ENCODE measurements around the gene CSF1. TPM values are rescaled to one million over a fixed set of nuclear protein-coding genes. Genes with fewer than 3 reads are reported as not detected.

The CSF1 gene
- total and polyA plus RNA-seq, 2 of the 13 experiments (the other 11 are each of a cell fraction or from before 2014, with no cell fraction given) = 4.6 to 13.3 TPM

GRCh38 chr1:109914587-109915240 lies 4.1 kb downstream of the CSF1 start:
- Histone ChIP-seq H2AFZ (ENCODE audit: low read length) (no peak overlapping the region), H3K4me2 (ENCODE audit: low read depth, low read length) (no peak overlapping the region), H3K9ac (ENCODE audit: insufficient read depth, low read depth, low read length) (no peak overlapping the region), H3K27ac (ENCODE audit: extremely low read length, insufficient read depth, low read length) (no peak overlapping the region), H3K36me3 (replicated peaks in 1 of 2; ENCODE audit: control insufficient read depth in 1 of 2, insufficient read depth in 2 of 2, low read length in 2 of 2) (peaks cover 0 to 26% of the 10 kb centered on the region in 2 experiments; a peak in 3 of 5 replicates), H3K9me3 (ENCODE audit: low read length) (no peaks in the 10 kb centered on the region), H3K79me2 (ENCODE audit: insufficient read depth, low read length) (peaks cover 28% of the 10 kb centered on the region), H3K27me3 (ENCODE audit: control insufficient read depth in 1 of 2, insufficient read depth in 2 of 2, low read length in 2 of 2) (peaks cover 0 to 6% of the 10 kb centered on the region in 2 experiments; a peak in 2 of 5 replicates), H4K20me1 (ENCODE audit: insufficient read depth, low read length) (no peaks in the 10 kb centered on the region), H3K4me1 (ENCODE audit: insufficient read depth, low read length) (peaks cover 58% of the 10 kb centered on the region), H3K4me3 (replicated peaks in 1 of 3; ENCODE audit: insufficient read depth in 1 of 3, low read depth in 2 of 3, low read length in 3 of 3) (no peak overlapping the region)
- CTCF ChIA-PET (ENCODE audit: low intra/inter-chr PET ratio, low total read pairs) = no interaction called here
- no peak for DNase-seq (ENCODE audit: low spot score)
- no peak for FAIRE-seq
- intact Hi-C loops (cut with micrococcal nuclease; ENCODE audit: unreplicated experiment) = loop anchor here (5.0 kb wide), 2 partner anchors 122 to 137 kb away; no protein-coding TSS in a partner anchor
- POLR2A ChIA-PET = no interaction called here
- 92% methylated on average over 2 of the region's 6 CpGs for WGBS (ENCODE audit: low lambda C conversion rate)
- TF ChIP-seq, protein P1, sequence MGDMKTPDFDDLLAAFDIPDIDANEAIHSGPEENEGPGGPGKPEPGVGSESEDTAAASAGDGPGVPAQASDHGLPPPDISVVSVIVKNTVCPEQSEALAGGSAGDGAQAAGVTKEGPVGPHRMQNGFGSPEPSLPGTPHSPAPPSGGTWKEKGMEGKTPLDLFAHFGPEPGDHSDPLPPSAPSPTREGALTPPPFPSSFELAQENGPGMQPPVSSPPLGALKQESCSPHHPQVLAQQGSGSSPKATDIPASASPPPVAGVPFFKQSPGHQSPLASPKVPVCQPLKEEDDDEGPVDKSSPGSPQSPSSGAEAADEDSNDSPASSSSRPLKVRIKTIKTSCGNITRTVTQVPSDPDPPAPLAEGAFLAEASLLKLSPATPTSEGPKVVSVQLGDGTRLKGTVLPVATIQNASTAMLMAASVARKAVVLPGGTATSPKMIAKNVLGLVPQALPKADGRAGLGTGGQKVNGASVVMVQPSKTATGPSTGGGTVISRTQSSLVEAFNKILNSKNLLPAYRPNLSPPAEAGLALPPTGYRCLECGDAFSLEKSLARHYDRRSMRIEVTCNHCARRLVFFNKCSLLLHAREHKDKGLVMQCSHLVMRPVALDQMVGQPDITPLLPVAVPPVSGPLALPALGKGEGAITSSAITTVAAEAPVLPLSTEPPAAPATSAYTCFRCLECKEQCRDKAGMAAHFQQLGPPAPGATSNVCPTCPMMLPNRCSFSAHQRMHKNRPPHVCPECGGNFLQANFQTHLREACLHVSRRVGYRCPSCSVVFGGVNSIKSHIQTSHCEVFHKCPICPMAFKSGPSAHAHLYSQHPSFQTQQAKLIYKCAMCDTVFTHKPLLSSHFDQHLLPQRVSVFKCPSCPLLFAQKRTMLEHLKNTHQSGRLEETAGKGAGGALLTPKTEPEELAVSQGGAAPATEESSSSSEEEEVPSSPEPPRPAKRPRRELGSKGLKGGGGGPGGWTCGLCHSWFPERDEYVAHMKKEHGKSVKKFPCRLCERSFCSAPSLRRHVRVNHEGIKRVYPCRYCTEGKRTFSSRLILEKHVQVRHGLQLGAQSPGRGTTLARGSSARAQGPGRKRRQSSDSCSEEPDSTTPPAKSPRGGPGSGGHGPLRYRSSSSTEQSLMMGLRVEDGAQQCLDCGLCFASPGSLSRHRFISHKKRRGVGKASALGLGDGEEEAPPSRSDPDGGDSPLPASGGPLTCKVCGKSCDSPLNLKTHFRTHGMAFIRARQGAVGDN (CRISPR knock-in tag; IDR thresholded peaks at IDR 0.05) = peak; percentile 38; the same call in 1 of the 2 replicates
- TF ChIP-seq ZNF350 (CRISPR knock-in tag; IDR thresholded peaks at IDR 0.05; ENCODE audit: borderline replicate concordance, low read depth) = no peak
- no peak for ATAC-seq
- in situ Hi-C loops (cut with HindIII; ENCODE audit: extremely low pct_ligation_motif_present, low pct_unique_long_range_greater_than_20kb) = no loop called here
- BruUV-seq (replicated peaks) = no TSS peak

Data from HepG2 (cell line).